ENCODE data around the gene XPO4. TPM values are rescaled to one million over a fixed set of nuclear protein-coding genes. Genes with fewer than 3 reads are reported as not detected.
"Not testable (repeated sequence)": the region's sequence is repeated elsewhere in the genome, so short reads cannot be mapped to it uniquely, and the experiment has no call there.

Gene XPO4
- total RNA-seq, 1 donor from 2014 or later = 11.5 TPM

DNA sequence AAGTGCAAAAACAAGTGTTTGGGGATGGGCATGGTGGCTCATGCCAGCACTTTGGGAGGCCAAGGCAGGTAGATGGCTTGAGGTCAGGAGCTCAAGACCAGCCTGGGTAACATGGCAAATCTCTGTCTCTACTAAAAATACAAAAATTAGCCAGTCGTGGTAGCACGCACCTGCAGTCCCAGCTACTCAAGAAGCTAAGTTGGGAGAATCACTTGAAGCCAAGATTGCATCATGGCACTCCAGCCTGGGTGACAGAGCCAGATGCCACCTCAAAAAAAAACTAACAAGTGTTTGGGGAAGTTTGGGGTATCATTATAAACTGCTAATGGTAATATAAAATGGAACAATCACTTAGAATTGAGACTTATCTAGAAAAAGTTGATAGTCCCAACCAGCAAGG, 24.6 kb downstream of the XPO4 start:
- Mint-ChIP-seq H3K9me3 (ENCODE audit: low read depth) (peaks cover 7% of the 10 kb centered on the region), H3K4me1 (ENCODE audit: low read depth) (peaks cover 24% of the 10 kb centered on the region), H3K36me3 (ENCODE audit: low read depth) (no peaks in the 10 kb centered on the region), H3K27me3 (ENCODE audit: low read depth) (no peaks in the 10 kb centered on the region), H3K27ac (ENCODE audit: unreplicated experiment) (no peak overlapping the region), H3K4me3 (ENCODE audit: unreplicated experiment) (no peak overlapping the region)
- no peak for TF ChIP-seq CTCF (IDR thresholded peaks at IDR 0.05)
- no peak for DNase-seq (ENCODE audit: low spot score)

DNA sequence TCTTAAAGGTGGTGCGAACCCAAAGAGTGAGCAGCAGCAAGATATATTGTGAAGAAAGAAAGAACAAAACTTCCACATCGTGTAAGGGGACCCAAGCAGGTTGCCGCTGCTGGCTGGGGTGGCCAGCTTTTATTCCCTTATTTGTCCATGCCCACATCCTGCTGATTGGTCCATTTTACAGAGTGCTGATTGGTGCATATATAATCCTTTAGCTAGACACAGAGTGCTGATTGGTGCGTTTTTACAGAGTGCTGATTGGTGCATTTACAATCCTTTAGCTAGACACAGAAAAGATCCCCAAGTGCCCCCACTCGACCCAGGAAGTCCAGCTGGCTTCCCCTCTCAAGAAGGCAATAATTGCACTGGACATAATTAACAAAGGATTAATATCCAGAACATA, 25.7 kb downstream of the XPO4 start:
- H3K27me3 Mint-ChIP-seq (ENCODE audit: low read depth); H3K9me3 Mint-ChIP-seq (ENCODE audit: low read depth): not testable (repeated sequence)

DNA sequence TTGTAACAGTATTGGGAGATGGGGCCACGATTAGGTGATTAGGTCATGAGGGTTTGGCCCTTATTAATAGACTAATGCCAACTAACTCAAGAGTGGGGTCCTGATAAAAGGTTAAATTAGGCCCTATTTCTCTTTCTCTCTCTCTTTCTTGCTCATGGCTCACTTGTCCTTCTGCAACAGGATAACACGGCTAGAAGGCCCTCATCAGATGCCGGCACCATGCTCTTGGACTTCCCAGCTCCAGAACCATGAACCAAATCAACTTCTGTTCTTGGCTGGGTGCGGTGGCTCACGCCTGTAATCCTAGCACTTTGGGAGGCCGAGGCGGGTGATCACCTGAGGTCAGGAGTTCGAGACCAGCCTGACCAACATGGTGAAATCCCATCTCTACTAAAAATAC, 28.1 kb downstream of the XPO4 start:
- H3K27ac Mint-ChIP-seq (ENCODE audit: unreplicated experiment); H3K9me3 Mint-ChIP-seq (ENCODE audit: low read depth); DNase-seq (ENCODE audit: low spot score); H3K27me3 Mint-ChIP-seq (ENCODE audit: low read depth); H3K4me3 Mint-ChIP-seq (ENCODE audit: unreplicated experiment); H3K36me3 Mint-ChIP-seq (ENCODE audit: low read depth): not testable (repeated sequence)
- peaks cover 29% of the 10 kb centered on the region for H3K4me1 Mint-ChIP-seq (ENCODE audit: low read depth)

More for the DNA sequence above, 25.7 kb downstream of the XPO4 start:
- not testable (repeated sequence) for H3K4me3 Mint-ChIP-seq (ENCODE audit: unreplicated experiment); DNase-seq (ENCODE audit: low spot score); H3K27ac Mint-ChIP-seq (ENCODE audit: unreplicated experiment); H3K36me3 Mint-ChIP-seq (ENCODE audit: low read depth)
- peaks cover 20% of the 10 kb centered on the region for H3K4me1 Mint-ChIP-seq (ENCODE audit: low read depth)

DNA sequence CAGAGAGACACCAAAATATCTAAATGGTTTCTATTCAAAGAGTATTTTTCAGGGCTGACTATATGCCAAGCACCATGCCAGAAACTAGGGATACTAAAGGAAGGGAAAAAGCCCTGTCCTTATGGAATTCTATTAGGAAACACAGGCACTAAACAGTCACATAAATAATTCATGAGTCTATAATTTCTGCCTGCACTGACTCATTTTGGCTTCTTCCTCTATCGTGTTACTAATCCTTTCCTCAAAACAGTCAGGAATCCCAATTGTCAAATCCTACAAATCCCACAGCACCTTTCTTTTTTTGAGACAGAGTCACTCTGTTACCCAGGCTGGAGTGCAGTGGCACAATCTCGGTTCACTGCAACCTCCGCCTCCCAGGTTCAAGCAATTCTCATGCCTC, 29.2 kb downstream of the XPO4 start:
- Mint-ChIP-seq H3K4me1 (ENCODE audit: low read depth) (peaks cover 29% of the 10 kb centered on the region), H3K27ac (ENCODE audit: unreplicated experiment) (peak overlapping the region; percentile 55), H3K4me3 (ENCODE audit: unreplicated experiment) (no peak overlapping the region), H3K9me3 (ENCODE audit: low read depth) (peaks cover 7% of the 10 kb centered on the region), H3K36me3 (ENCODE audit: low read depth) (no peaks in the 10 kb centered on the region), H3K27me3 (ENCODE audit: low read depth) (no peaks in the 10 kb centered on the region)
- TF ChIP-seq CTCF (IDR thresholded peaks at IDR 0.05) = no peak
- no peak for DNase-seq (ENCODE audit: low spot score)

GRCh38 chr13:20870829-20871228, 31.7 kb downstream of the XPO4 start:
- Mint-ChIP-seq H3K4me1 (ENCODE audit: low read depth) (peaks cover 43% of the 10 kb centered on the region), H3K27me3 (ENCODE audit: low read depth) (no peaks in the 10 kb centered on the region), H3K9me3 (ENCODE audit: low read depth) (no peaks in the 10 kb centered on the region), H3K36me3 (ENCODE audit: low read depth) (no peaks in the 10 kb centered on the region), H3K4me3 (ENCODE audit: unreplicated experiment) (no peak overlapping the region), H3K27ac (ENCODE audit: unreplicated experiment) (no peak overlapping the region)
- no peak for TF ChIP-seq CTCF (IDR thresholded peaks at IDR 0.05)
- no peak for DNase-seq (ENCODE audit: low spot score)

DNA sequence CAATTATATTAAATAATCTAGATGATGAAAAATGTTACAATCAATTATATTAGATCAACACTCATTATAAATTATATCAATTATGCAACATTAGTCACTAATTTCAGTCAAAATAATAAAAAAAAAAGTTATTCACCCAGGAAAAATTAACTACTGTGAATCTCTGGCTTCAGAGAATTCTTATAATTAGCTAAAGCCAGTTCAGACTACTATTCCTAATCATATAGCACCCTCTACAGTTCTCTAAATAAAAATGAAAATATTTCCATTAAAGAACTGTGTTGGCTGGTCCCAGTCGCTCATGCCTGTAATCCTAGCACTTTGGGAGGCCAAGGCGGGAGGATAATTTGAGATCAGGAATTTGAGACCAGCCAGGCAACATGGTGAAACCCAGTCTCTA, 33.0 kb downstream of the XPO4 start:
- no peaks in the 10 kb centered on the region for H3K36me3 Mint-ChIP-seq (ENCODE audit: low read depth)
- peak; percentile 82 for TF ChIP-seq CTCF (IDR thresholded peaks at IDR 0.05)
- H3K9me3 Mint-ChIP-seq (ENCODE audit: low read depth) = no peaks in the 10 kb centered on the region
- no peak for DNase-seq (ENCODE audit: low spot score)
- no peaks in the 10 kb centered on the region for H3K27me3 Mint-ChIP-seq (ENCODE audit: low read depth)
- H3K27ac Mint-ChIP-seq (ENCODE audit: unreplicated experiment) = no peak overlapping the region
- H3K4me3 Mint-ChIP-seq (ENCODE audit: unreplicated experiment) = no peak overlapping the region
- H3K4me1 Mint-ChIP-seq (ENCODE audit: low read depth) = peaks cover 56% of the 10 kb centered on the region

All from chondrocyte (in vitro differentiated cells).